ENCODE measurements around the gene SMYD3.

DNA sequence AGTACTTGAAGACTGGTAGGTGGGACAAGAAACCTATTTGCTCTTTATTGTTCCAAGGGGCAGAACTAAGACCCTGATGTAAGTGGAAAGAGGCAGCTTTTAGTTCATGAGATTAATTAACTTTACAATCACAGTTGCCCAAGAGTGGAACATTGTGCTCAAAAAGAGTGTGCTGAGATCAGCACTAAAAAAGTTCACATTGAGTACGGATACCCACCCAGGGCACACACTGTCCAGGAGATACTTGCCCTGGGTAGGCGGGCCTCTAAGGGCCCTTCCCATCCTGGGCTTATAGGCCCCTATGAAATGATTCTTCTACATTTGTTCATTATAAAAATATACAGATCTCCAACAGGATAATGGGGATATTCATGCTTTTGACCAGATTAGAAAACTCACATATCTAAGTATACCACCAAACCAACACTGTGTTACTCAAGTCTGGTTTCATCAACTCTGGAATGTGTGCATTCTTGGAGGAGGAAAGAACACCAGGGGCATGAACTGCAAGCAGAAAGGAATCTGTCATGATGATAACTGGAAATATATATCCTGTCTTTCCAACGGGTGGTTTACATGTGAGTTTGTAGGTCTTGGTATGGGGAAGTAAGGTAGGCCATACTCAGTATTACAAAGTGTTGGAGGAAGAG is 626.2 kb downstream of the SMYD3 start:
- TF ChIP-seq CTCF (conservative IDR thresholded peaks at IDR 0.05; ENCODE audit: low read length) (no peak), EZH2phosphoT487 (IDR thresholded peaks at IDR 0.05; ENCODE audit: borderline replicate concordance) (no peak)

All from Loucy (cell line).